ENCODE data around the gene AQP7. TPM values are rescaled to one million over a fixed set of nuclear protein-coding genes. Genes with fewer than 3 reads are reported as not detected.

AQP7 gene
- total and polyA plus RNA-seq, 2 donors, result 0.24 to 1.3 TPM

- Histone ChIP-seq H3K9me3 (ENCODE audit: control insufficient read depth in 2 of 2, insufficient read depth in 1 of 2, low read length in 1 of 2) (no peaks in the 10 kb centered on the region), H3K36me3 (ENCODE audit: control insufficient read depth in 2 of 2, insufficient read depth in 2 of 2, low read length in 1 of 2) (no peaks in the 10 kb centered on the region), H3K27me3 (ENCODE audit: control insufficient read depth in 2 of 2, insufficient read depth in 1 of 2, low read length in 1 of 2) (no peaks in the 10 kb centered on the region), H3K4me3 (ENCODE audit: low read length in 2 of 2) (no peak overlapping the region), H3K4me1 (ENCODE audit: control insufficient read depth in 2 of 2, insufficient read depth in 2 of 2, low read length in 2 of 2) (peaks cover 0 to 8% of the 10 kb centered on the region in 2 donors), H3K27ac (ENCODE audit: low read depth in 1 of 2, low read length in 1 of 2) (no peak overlapping the region)
- DNase-seq (ENCODE audit: low read depth in 6 of 9, low spot score in 9 of 9), result no peak
- WGBS, result 94% methylated on average over 11 of the region's 11 CpGs
These were observed 21.1 kb downstream of the AQP7 start for GRCh38 chr9:33381231-33381791.

GRCh38 chr9:33380390-33381094, 21.8 kb downstream of the AQP7 start:
- Histone ChIP-seq H3K27ac (ENCODE audit: low read depth in 1 of 2, low read length in 1 of 2) (no peak overlapping the region), H3K4me1 (ENCODE audit: control insufficient read depth in 2 of 2, insufficient read depth in 2 of 2, low read length in 2 of 2) (peaks cover 4 to 14% of the 10 kb centered on the region in 2 donors), H3K36me3 (ENCODE audit: control insufficient read depth in 2 of 2, insufficient read depth in 2 of 2, low read length in 1 of 2) (no peaks in the 10 kb centered on the region), H3K4me3 (ENCODE audit: low read length in 2 of 2) (no peak overlapping the region), H3K9me3 (ENCODE audit: control insufficient read depth in 2 of 2, insufficient read depth in 1 of 2, low read length in 1 of 2) (peaks cover 0 to 2% of the 10 kb centered on the region in 2 donors), H3K27me3 (ENCODE audit: control insufficient read depth in 2 of 2, insufficient read depth in 1 of 2, low read length in 1 of 2) (no peaks in the 10 kb centered on the region)
- WGBS, result 97% methylated on average over 5 of the region's 5 CpGs
- DNase-seq (ENCODE audit: low read depth in 6 of 9, low spot score in 9 of 9), result no peak

GRCh38 chr9:33379666-33380389, 22.5 kb downstream of the AQP7 start:
- WGBS, result 96% methylated on average over 14 of the region's 14 CpGs
- peaks cover 0 to 6% of the 10 kb centered on the region in 2 donors for H3K9me3 ChIP-seq (ENCODE audit: control insufficient read depth in 2 of 2, insufficient read depth in 1 of 2, low read length in 1 of 2)
- DNase-seq (ENCODE audit: low read depth in 6 of 9, low spot score in 9 of 9), result no peak
- no peaks in the 10 kb centered on the region for H3K36me3 ChIP-seq (ENCODE audit: control insufficient read depth in 2 of 2, insufficient read depth in 2 of 2, low read length in 1 of 2)
- H3K27ac ChIP-seq (ENCODE audit: low read depth in 1 of 2, low read length in 1 of 2), result no peak overlapping the region
- no peak overlapping the region for H3K4me3 ChIP-seq (ENCODE audit: low read length in 2 of 2)
- peaks cover 8 to 22% of the 10 kb centered on the region in 2 donors for H3K4me1 ChIP-seq (ENCODE audit: control insufficient read depth in 2 of 2, insufficient read depth in 2 of 2, low read length in 2 of 2)
- H3K27me3 ChIP-seq (ENCODE audit: control insufficient read depth in 2 of 2, insufficient read depth in 1 of 2, low read length in 1 of 2), result no peaks in the 10 kb centered on the region

GRCh38 chr9:33378121-33378795, 24.1 kb downstream of the AQP7 start:
- Histone ChIP-seq H3K36me3 (ENCODE audit: control insufficient read depth in 2 of 2, insufficient read depth in 2 of 2, low read length in 1 of 2) (peaks cover 7 to 9% of the 10 kb centered on the region in 2 donors), H3K27ac (ENCODE audit: low read depth in 1 of 2, low read length in 1 of 2) (no peak overlapping the region), H3K4me3 (ENCODE audit: low read length in 2 of 2) (no peak overlapping the region), H3K9me3 (ENCODE audit: control insufficient read depth in 2 of 2, insufficient read depth in 1 of 2, low read length in 1 of 2) (peaks cover 0 to 6% of the 10 kb centered on the region in 2 donors), H3K4me1 (ENCODE audit: control insufficient read depth in 2 of 2, insufficient read depth in 2 of 2, low read length in 2 of 2) (peaks cover 8 to 18% of the 10 kb centered on the region in 2 donors), H3K27me3 (ENCODE audit: control insufficient read depth in 2 of 2, insufficient read depth in 1 of 2, low read length in 1 of 2) (no peaks in the 10 kb centered on the region)
- 85% methylated on average over 9 of the region's 9 CpGs for WGBS
- DNase-seq (ENCODE audit: low read depth in 6 of 9, low spot score in 9 of 9), result no peak

GRCh38 chr9:33377089-33377715, 25.2 kb downstream of the AQP7 start:
- WGBS, result 98% methylated on average over 12 of the region's 12 CpGs
- no peak for DNase-seq (ENCODE audit: low read depth in 6 of 9, low spot score in 9 of 9)
- H3K27ac ChIP-seq (ENCODE audit: low read depth in 1 of 2, low read length in 1 of 2), result no peak overlapping the region

GRCh38 chr9:33375841-33376321, 26.5 kb downstream of the AQP7 start:
- H3K4me1 ChIP-seq (ENCODE audit: control insufficient read depth in 2 of 2, insufficient read depth in 2 of 2, low read length in 2 of 2), result peaks cover 8 to 18% of the 10 kb centered on the region in 2 donors
- H3K9me3 ChIP-seq (ENCODE audit: control insufficient read depth in 2 of 2, insufficient read depth in 1 of 2, low read length in 1 of 2), result peaks cover 0 to 6% of the 10 kb centered on the region in 2 donors
- DNase-seq (ENCODE audit: low read depth in 6 of 9, low spot score in 9 of 9), result no peak
- no peaks in the 10 kb centered on the region for H3K27me3 ChIP-seq (ENCODE audit: control insufficient read depth in 2 of 2, insufficient read depth in 1 of 2, low read length in 1 of 2)
- WGBS, result 97% methylated on average over 7 of the region's 7 CpGs
- no peak overlapping the region for H3K27ac ChIP-seq (ENCODE audit: low read depth in 1 of 2, low read length in 1 of 2)
- H3K36me3 ChIP-seq (ENCODE audit: control insufficient read depth in 2 of 2, insufficient read depth in 2 of 2, low read length in 1 of 2), result peaks cover 29 to 33% of the 10 kb centered on the region in 2 donors
- H3K4me3 ChIP-seq (ENCODE audit: low read length in 2 of 2), result no peak overlapping the region

More at GRCh38 chr9:33377089-33377715, 25.2 kb downstream of the AQP7 start:
- H3K4me1 ChIP-seq (ENCODE audit: control insufficient read depth in 2 of 2, insufficient read depth in 2 of 2, low read length in 2 of 2), result peaks cover 8 to 18% of the 10 kb centered on the region in 2 donors
- H3K4me3 ChIP-seq (ENCODE audit: low read length in 2 of 2), result no peak overlapping the region
- H3K36me3 ChIP-seq (ENCODE audit: control insufficient read depth in 2 of 2, insufficient read depth in 2 of 2, low read length in 1 of 2), result peaks cover 15 to 20% of the 10 kb centered on the region in 2 donors
- H3K9me3 ChIP-seq (ENCODE audit: control insufficient read depth in 2 of 2, insufficient read depth in 1 of 2, low read length in 1 of 2), result peaks cover 0 to 6% of the 10 kb centered on the region in 2 donors
- H3K27me3 ChIP-seq (ENCODE audit: control insufficient read depth in 2 of 2, insufficient read depth in 1 of 2, low read length in 1 of 2), result no peaks in the 10 kb centered on the region

GRCh38 chr9:33375238-33375840, 27.0 kb downstream of the AQP7 start:
- H3K27ac ChIP-seq (ENCODE audit: low read depth in 1 of 2, low read length in 1 of 2), result peak overlapping the region; percentile 70 to 84
- peaks cover 34 to 38% of the 10 kb centered on the region in 2 donors for H3K36me3 ChIP-seq (ENCODE audit: control insufficient read depth in 2 of 2, insufficient read depth in 2 of 2, low read length in 1 of 2)
- H3K9me3 ChIP-seq (ENCODE audit: control insufficient read depth in 2 of 2, insufficient read depth in 1 of 2, low read length in 1 of 2), result peaks cover 0 to 6% of the 10 kb centered on the region in 2 donors
- H3K4me1 ChIP-seq (ENCODE audit: control insufficient read depth in 2 of 2, insufficient read depth in 2 of 2, low read length in 2 of 2), result peaks cover 8 to 18% of the 10 kb centered on the region in 2 donors
- peak in 5 of 9 donors; percentile 25 to 48 (median 40) for DNase-seq (ENCODE audit: low read depth in 6 of 9, low spot score in 9 of 9)
- WGBS, result 64% methylated on average over 15 of the region's 15 CpGs
- peak overlapping the region; percentile 38 for H3K4me3 ChIP-seq (ENCODE audit: low read length in 2 of 2)
- no peaks in the 10 kb centered on the region for H3K27me3 ChIP-seq (ENCODE audit: control insufficient read depth in 2 of 2, insufficient read depth in 1 of 2, low read length in 1 of 2)

GRCh38 chr9:33374634-33375237, 27.6 kb downstream of the AQP7 start:
- 67% methylated on average over 6 of the region's 6 CpGs for WGBS
- H3K27ac ChIP-seq (ENCODE audit: low read depth in 1 of 2, low read length in 1 of 2), result peak overlapping the region in 1 of 2 donors; percentile 84
- DNase-seq (ENCODE audit: low read depth in 6 of 9, low spot score in 9 of 9), result peak; percentile 51 to 88 (median 71)
- no peaks in the 10 kb centered on the region for H3K27me3 ChIP-seq (ENCODE audit: control insufficient read depth in 2 of 2, insufficient read depth in 1 of 2, low read length in 1 of 2)
- H3K4me1 ChIP-seq (ENCODE audit: control insufficient read depth in 2 of 2, insufficient read depth in 2 of 2, low read length in 2 of 2), result peaks cover 8 to 18% of the 10 kb centered on the region in 2 donors
- peaks cover 0 to 6% of the 10 kb centered on the region in 2 donors for H3K9me3 ChIP-seq (ENCODE audit: control insufficient read depth in 2 of 2, insufficient read depth in 1 of 2, low read length in 1 of 2)
- H3K4me3 ChIP-seq (ENCODE audit: low read length in 2 of 2), result peak overlapping the region; percentile 38
- H3K36me3 ChIP-seq (ENCODE audit: control insufficient read depth in 2 of 2, insufficient read depth in 2 of 2, low read length in 1 of 2), result peaks cover 40 to 44% of the 10 kb centered on the region in 2 donors
